H1 (cell line): ENCODE results near the gene OR10R2. TPM values are rescaled to one million over a fixed set of nuclear protein-coding genes. Genes with fewer than 3 reads are reported as not detected.

Experiments
- CTCF ChIA-PET: fragments of 300-600 bp; sonication (Branson Sonifier 250); formaldehyde crosslinking; loops from one replicate; lab custom pipeline; 2021; ENCODE audit not compliant: partially characterized antibody; lab: Charles Lee
- POLR2A ChIA-PET: fragments of 300-600 bp; sonication (Branson Sonifier 250); formaldehyde crosslinking; loops from one replicate; lab custom pipeline; 2021; ENCODE audit warnings: inconsistent platforms; ENCODE audit not compliant: partially characterized antibody; lab: Charles Lee
- DNase-seq, 2 experiments: peaks; one replicate each; pipeline versions ENCODE4 v3.0.0 to v3.0.0-alpha.2; 2010 to 2022; ENCODE audit warnings: low spot score in 2 of 2, low read depth in 1 of 2, mixed read lengths in 1 of 2
- FAIRE-seq: peaks from 2 replicates; lab custom pipeline; 2011; peaks lifted over from hg19 to GRCh38; lab: Jason Lieb, UNC
- H2AFZ ChIP-seq: 2 replicates; pipeline ENCODE4 v1.8.1; 2012; ENCODE audit warnings: low read length, inconsistent platforms
- H2AK5ac ChIP-seq: 2 replicates; pipeline ENCODE4 v1.6.1; 2013; ENCODE audit warnings: low read depth, low read length
- H2BK120ac ChIP-seq: replicated peaks from 2 replicates; pipeline ENCODE3; 2013; ENCODE audit warnings: low read depth, low read length, inconsistent platforms
- H2BK12ac ChIP-seq: 2 replicates; pipeline ENCODE4 v1.6.1; 2013; ENCODE audit warnings: low read depth, low read length
- H2BK15ac ChIP-seq: 2 replicates; pipeline ENCODE4 v1.6.1; 2013; ENCODE audit warnings: low read length
- H2BK20ac ChIP-seq: 2 replicates; pipeline ENCODE4 v1.6.1; 2013; ENCODE audit warnings: low read length
- H2BK5ac ChIP-seq: 2 replicates; pipeline ENCODE4 v1.6.1; 2013; ENCODE audit warnings: low read depth, low read length
- H3K14ac ChIP-seq: 2 replicates; pipeline ENCODE4 v1.6.1; 2013; ENCODE audit warnings: inconsistent platforms; ENCODE audit not compliant: insufficient read length
- H3K18ac ChIP-seq: 2 replicates; pipeline ENCODE4 v1.6.1; 2013; ENCODE audit warnings: low read length; ENCODE audit errors: extremely low read depth
- H3K23ac ChIP-seq: 2 replicates; pipeline ENCODE4 v1.6.1; 2013; ENCODE audit warnings: inconsistent platforms; ENCODE audit not compliant: insufficient read length
- H3K23me2 ChIP-seq: 2 replicates; pipeline ENCODE4 v1.6.1; 2013; ENCODE audit warnings: low read depth, low read length
- H3K27ac ChIP-seq: 2 replicates; pipeline ENCODE4 v1.6.1; 2011; ENCODE audit warnings: low read depth, low read length, inconsistent platforms
- H3K27me3 ChIP-seq, 4 experiments: replicated peaks in 1 of 4; 1 replicate in 1 of 4; 2 replicates in 3 of 4; pipeline versions ENCODE4 v1.6.1 to v1.8.1; 2011 to 2013; ENCODE audit warnings: low read length in 3 of 4, mild to moderate bottlenecking in 3 of 4, inconsistent platforms in 2 of 4, mixed read lengths in 2 of 4, moderate library complexity in 1 of 4; ENCODE audit not compliant: control insufficient read depth in 3 of 4, insufficient read depth in 3 of 4; ENCODE audit errors: extremely low read depth in 1 of 4
- H3K36me3 ChIP-seq, 4 experiments: 2 replicates each; pipeline versions ENCODE4 v1.6.1 to v1.8.1; 2011 to 2013; ENCODE audit warnings: mild to moderate bottlenecking in 4 of 4, low read length in 3 of 4, moderate library complexity in 2 of 4, control low read depth in 1 of 4, inconsistent platforms in 1 of 4; ENCODE audit not compliant: insufficient read depth in 4 of 4, control insufficient read depth in 2 of 4
- H3K4ac ChIP-seq: replicated peaks from 2 replicates; pipeline ENCODE3; 2013; ENCODE audit warnings: low read length, low read depth, mixed read lengths, inconsistent platforms; ENCODE audit not compliant: insufficient read length
- H3K4me1 ChIP-seq, 4 experiments: replicated peaks in 1 of 4; 1 replicate in 1 of 4; 2 replicates in 3 of 4; pipeline versions ENCODE4 v1.6.1 to v1.8.1; 2011 to 2013; ENCODE audit warnings: low read length in 3 of 4, inconsistent platforms in 2 of 4, mixed read lengths in 1 of 4; ENCODE audit not compliant: insufficient read depth in 4 of 4, control insufficient read depth in 3 of 4
- H3K4me2 ChIP-seq, 2 experiments: 2 replicates each; pipeline versions ENCODE4 v1.6.1 to v1.8.1; 2011 to 2013; ENCODE audit warnings: low read depth in 2 of 2, low read length in 2 of 2, control low read depth in 1 of 2, inconsistent platforms in 1 of 2, mild to moderate bottlenecking in 1 of 2; ENCODE audit not compliant: insufficient read depth in 1 of 2
- H3K4me3 ChIP-seq, 4 experiments: fragments of 200-600, 300-600 bp in 1 of 4; sonication (generic), shearing (Covaris generic), sonication (Bioruptor Twin) in 1 of 4; 2 replicates each; pipeline versions ENCODE4 v1.5.1 to v1.8.1; 2011 to 2016; ENCODE audit warnings: low read length in 4 of 4, low read depth in 3 of 4, control low read depth in 2 of 4, inconsistent platforms in 2 of 4, mild to moderate bottlenecking in 2 of 4, mixed read lengths in 1 of 4, moderate library complexity in 1 of 4; ENCODE audit not compliant: insufficient read depth in 2 of 4; ENCODE audit errors: extremely low read depth in 1 of 4
- H3K56ac ChIP-seq: replicated peaks from 2 replicates; pipeline ENCODE3; 2013; ENCODE audit warnings: low read depth, mild to moderate bottlenecking, mixed read lengths, low read length, inconsistent platforms; ENCODE audit not compliant: insufficient read length
- H3K79me1 ChIP-seq: 2 replicates; pipeline ENCODE4 v1.6.1; 2013; ENCODE audit warnings: low read depth, low read length, control low read depth
- H3K79me2 ChIP-seq, 2 experiments: 2 replicates each; pipeline versions ENCODE4 v1.6.1 to v1.8.1; 2012 to 2013; ENCODE audit warnings: low read length in 2 of 2, mild to moderate bottlenecking in 2 of 2, inconsistent platforms in 1 of 2; ENCODE audit not compliant: insufficient read depth in 2 of 2, control insufficient read depth in 1 of 2
- H3K9ac ChIP-seq, 4 experiments: replicated peaks in 1 of 4; 1 replicate in 1 of 4; 2 replicates in 3 of 4; pipeline versions ENCODE4 v1.6.1 to v1.8.1; 2011 to 2013; ENCODE audit warnings: low read depth in 3 of 4, low read length in 3 of 4, control low read depth in 2 of 4, mild to moderate bottlenecking in 2 of 4, moderate library complexity in 2 of 4, inconsistent platforms in 1 of 4; ENCODE audit errors: extremely low read depth in 1 of 4
- H3K9me3 ChIP-seq, 2 experiments: 2 replicates each; pipeline versions ENCODE4 v1.6.1 to v1.8.1; 2012 to 2013; ENCODE audit warnings: mild to moderate bottlenecking in 2 of 2, moderate library complexity in 2 of 2, control low read depth in 1 of 2, inconsistent platforms in 1 of 2, low read depth in 1 of 2, low read length in 1 of 2, mixed read lengths in 1 of 2; ENCODE audit not compliant: insufficient read depth in 2 of 2
- H4K20me1 ChIP-seq, 2 experiments: replicated peaks in 1 of 2; 2 replicates each; pipeline versions ENCODE3 to v1.8.1; 2011 to 2013; ENCODE audit warnings: inconsistent platforms in 2 of 2, low read length in 2 of 2, mild to moderate bottlenecking in 1 of 2; ENCODE audit not compliant: insufficient read depth in 2 of 2, control insufficient read depth in 1 of 2
- H4K5ac ChIP-seq: 2 replicates; pipeline ENCODE4 v1.6.1; 2013; ENCODE audit warnings: low read length, low read depth, mixed read lengths, inconsistent platforms; ENCODE audit not compliant: insufficient read length
- H4K8ac ChIP-seq: 2 replicates; pipeline ENCODE4 v1.8.0; 2013; ENCODE audit warnings: mild to moderate bottlenecking, moderate library complexity, low read length, inconsistent platforms; ENCODE audit not compliant: insufficient read depth; ENCODE audit errors: extremely low read depth
- H4K91ac ChIP-seq: replicated peaks from 2 replicates; pipeline ENCODE3; 2013; ENCODE audit warnings: low read length, mixed read lengths, inconsistent platforms; ENCODE audit not compliant: insufficient read length
- ATF3 ChIP-seq: IDR thresholded peaks from 2 replicates; pipeline ENCODE4 v1.6.1; 2011; ENCODE audit warnings: low read depth, mild to moderate bottlenecking, low read length; ENCODE audit not compliant: insufficient read depth
- CBX5 ChIP-seq: fragments of 300-800, 300-1000 bp; sonication (generic); IDR thresholded peaks from 2 replicates; pipeline ENCODE4 v1.7.1; 2016; ENCODE audit warnings: antibody characterized with exemption, low read length, low read depth
- CEBPB ChIP-seq: IDR thresholded peaks from 2 replicates; pipeline ENCODE4 v1.6.1; 2012; ENCODE audit warnings: low read depth, low read length
- CHD1 ChIP-seq: IDR thresholded peaks from 2 replicates; pipeline ENCODE4 v1.6.1; 2012; ENCODE audit warnings: low read depth, low read length, improper control_type of control experiment
- HDAC2 ChIP-seq, 2 experiments: fragments of 300-600 bp in 1 of 2; sonication (generic) in 1 of 2; IDR thresholded peaks; 2 replicates each; pipeline ENCODE4 v1.6.1; 2011 to 2012; ENCODE audit warnings: low read depth in 2 of 2, low read length in 2 of 2, mild to moderate bottlenecking in 2 of 2, moderate library complexity in 2 of 2, borderline replicate concordance in 1 of 2, inconsistent platforms in 1 of 2
- NANOG ChIP-seq: IDR thresholded peaks from 2 replicates; pipeline ENCODE4 v1.6.1; 2011; ENCODE audit warnings: low read length, low read depth, mild to moderate bottlenecking, inconsistent platforms; ENCODE audit not compliant: insufficient read depth, poor library complexity, severe bottlenecking
- RAD21 ChIP-seq, 2 experiments: IDR thresholded peaks in 1 of 2; conservative IDR thresholded peaks in 1 of 2; 2 replicates each; pipeline ENCODE4 v1.6.1; 2011; ENCODE audit warnings: low read depth in 2 of 2, low read length in 2 of 2, improper control_type of control experiment in 1 of 2, inconsistent platforms in 1 of 2, mild to moderate bottlenecking in 1 of 2, moderate library complexity in 1 of 2
- SP4 ChIP-seq: IDR thresholded peaks from 2 replicates; pipeline ENCODE4 v1.6.1; 2012; ENCODE audit warnings: low read length, inconsistent platforms
- SRF ChIP-seq: IDR thresholded peaks from 2 replicates; pipeline ENCODE4 v1.6.1; 2011; ENCODE audit warnings: mild to moderate bottlenecking, low read depth, low read length, moderate library complexity
- TAF7 ChIP-seq: optimal IDR thresholded peaks from 2 replicates; pipeline ENCODE3; 2011; ENCODE audit warnings: low read depth, mild to moderate bottlenecking, inconsistent platforms, low read length, moderate library complexity, borderline replicate concordance
- YY1 ChIP-seq: IDR thresholded peaks from 2 replicates; pipeline ENCODE4 v1.6.1; 2011; ENCODE audit warnings: low read depth, mild to moderate bottlenecking, low read length
- WGBS, 2 experiments: shearing (Covaris generic) in 1 of 2; methylation state at CpG; one replicate each; pipeline versions ENCODE4 v1.1.6 to v1.1.7; 2013 to 2015; ENCODE audit warnings: low lambda C conversion rate in 2 of 2, mixed read lengths in 2 of 2, inconsistent platforms in 1 of 2, low coverage in 1 of 2, missing lambda C conversion rate in 1 of 2; ENCODE audit not compliant: insufficient replicate concordance in 2 of 2, insufficient coverage in 1 of 2, insufficient read length in 1 of 2; ENCODE audit errors: extremely low coverage in 1 of 2, missing lambda C conversion rate in 1 of 2; 5-methylcytosine and 5-hydroxymethylcytosine counted together
- polyA plus RNA-seq, 7 experiments: library from polyadenylated mRNA; depleted of rRNA in 3 of 7; stranded (reverse) in 5 of 7; unstranded in 2 of 7; fragments of >200 nt in 5 of 7; fragments of 200-250 nt in 2 of 7; gene quantifications; 1 replicate in 5 of 7; 2 replicates in 1 of 7; 4 replicates in 1 of 7; pipeline versions ENCODE4 v1.2.1 to v1.2.3, GENCODE V29; 2011 to 2013; ENCODE audit warnings: missing spikeins in 2 of 7, mixed read lengths in 2 of 7
- total RNA-seq: library from RNA; stranded (reverse); fragmentation: NEBNext Ultra II Directional; extraction: Animal tissue kit (Norgen Biotek cat#: 25700); gene quantifications from 2 replicates; pipeline ENCODE4 v1.2.1, GENCODE V29; 2021

Gene OR10R2
- total and polyA plus RNA-seq, 2 of the 8 experiments (the other 6 are each of a cell fraction or from before 2014, with no cell fraction given) = not detected

- no peak for DNase-seq
- TF ChIP-seq HDAC2 (IDR thresholded peaks at IDR 0.05; ENCODE audit: borderline replicate concordance in 1 of 2, low read depth in 2 of 2, low read length in 2 of 2) (no peak), CBX5 (no peak), SP4 (no peak), CEBPB (no peak), ATF3 (no peak), CHD1 (no peak), NANOG (no peak), SRF (no peak), YY1 (no peak), TAF7 (no peak), RAD21 (IDR thresholded peaks at IDR 0.05 in 1 of 2, conservative IDR thresholded peaks at IDR 0.05 in 1 of 2; ENCODE audit: low read depth in 2 of 2, low read length in 2 of 2) (no peak)
- Histone ChIP-seq H3K4me2 (no peak overlapping the region), H3K79me2 (no peaks in the 10 kb centered on the region), H2AK5ac (no peak overlapping the region), H3K79me1 (no peaks in the 10 kb centered on the region), H3K4me1 (no peaks in the 10 kb centered on the region), H3K27ac (no peak overlapping the region), H2AFZ (no peak overlapping the region), H3K14ac (no peak overlapping the region), H3K27me3 (no peaks in the 10 kb centered on the region), H4K5ac (no peak overlapping the region), H3K9ac (no peak overlapping the region), H4K8ac (no peak overlapping the region), H2BK15ac (no peak overlapping the region), H2BK12ac (no peak overlapping the region), H3K4me3 (no peak overlapping the region), H3K56ac (no peak overlapping the region), H2BK5ac (no peak overlapping the region), H3K4ac (no peak overlapping the region), H2BK120ac (no peak overlapping the region), H2BK20ac (no peak overlapping the region; the same call in 1 of the 2 replicates), H3K18ac (no peak overlapping the region), H3K23ac (no peak overlapping the region), H3K36me3 (no peaks in the 10 kb centered on the region), H4K91ac (no peak overlapping the region), H4K20me1 (no peaks in the 10 kb centered on the region), H3K23me2 (no peaks in the 10 kb centered on the region), H3K9me3 (no peaks in the 10 kb centered on the region)
- CTCF ChIA-PET = no interaction called here
- FAIRE-seq = no peak
- POLR2A ChIA-PET = no interaction called here
- WGBS, 2 experiments = 85% methylated on average over 4 of the region's 4 CpGs; no CpG with 5 or more reads in 1 of the 2 experiments
These were observed 26.6 kb upstream of the OR10R2 start for GRCh38 chr1:158445376-158445775.
